AG04449 (cell line): ENCODE results near the gene RPL37A.

Source experiments
- CTCF ChIA-PET: fragments of 350-600 bp; formaldehyde crosslinking; extraction: SDS; loops from one replicate; lab custom pipeline; 2021; ENCODE audit warnings: antibody characterized with exemption; lab: Yijun Ruan, JAX
- POLR2A ChIA-PET: fragments of 400-600, 350-600 bp; formaldehyde crosslinking; extraction: SDS; loops from one replicate; lab custom pipeline; 2020; ENCODE audit warnings: antibody characterized with exemption, inconsistent platforms; lab: Yijun Ruan, JAX
- DNase-seq: peaks from one replicate; pipeline ENCODE4 v3.0.0-alpha.2; 2010; ENCODE audit warnings: low read depth, low spot score
- H3K4me3 ChIP-seq: 2 replicates; pipeline ENCODE4 v1.5.1; 2011; ENCODE audit warnings: low read depth, mild to moderate bottlenecking, control low read depth, low read length
- CTCF ChIP-seq: IDR thresholded peaks from one replicate; pipeline ENCODE4 v1.5.1; 2011; ENCODE audit warnings: mild to moderate bottlenecking, moderate library complexity, low read length, control low read depth, inconsistent platforms; ENCODE audit not compliant: insufficient read depth; ENCODE audit errors: missing control alignments

RPL37A gene

GRCh38 chr2:216498379-216499352 lies at the start of gene RPL37A:
TSS of gene RPL37A (plus strand) at chr2:216498844. CDS start at chr2:216498875, 31 bp downstream.
- peak within 1 kb of the TSS; percentile 90 for H3K4me3 ChIP-seq
- ChIA-PET CTCF (interaction anchor here (2.0 to 2.7 kb wide), 2 partner anchors 276 to 389 kb away, joined by 11 to 16 read pairs; partner anchors contain the start of gene XRCC5), POLR2A (interaction anchor here (0.7 to 2.2 kb wide), 9 partner anchors 9 to 384 kb away, joined by 3 to 13 read pairs (median 5); no protein-coding TSS in a partner anchor)
- TF ChIP-seq CTCF = no peak
- DNase-seq = peak; percentile 64

GRCh38 chr2:216450346-216450745 lies 48.3 kb upstream of the RPL37A start:
- CTCF ChIA-PET = interaction anchor here (1.7 kb wide), 1 partner anchor 336 kb away, joined by 4 read pairs; no protein-coding TSS in a partner anchor
- H3K4me3 ChIP-seq = no peak overlapping the region

GRCh38 chr2:216450784-216451183 lies 47.9 kb upstream of the RPL37A start:
- ChIA-PET POLR2A (interaction anchor here (0.6 kb wide), 1 partner anchor 402 kb away, joined by 3 read pairs; no protein-coding TSS in a partner anchor), CTCF (interaction anchor here (0.7 kb wide), 1 partner anchor 13 kb away, joined by 3 read pairs; no protein-coding TSS in a partner anchor)
- no peak for TF ChIP-seq CTCF
- DNase-seq = no peak
- no peak overlapping the region for H3K4me3 ChIP-seq

More at GRCh38 chr2:216450346-216450745, 48.3 kb upstream of the RPL37A start:
- TF ChIP-seq CTCF = no peak
- DNase-seq = no peak
- POLR2A ChIA-PET = interaction anchor here (0.7 kb wide), 1 partner anchor 24 kb away, joined by 3 read pairs; no protein-coding TSS in a partner anchor

- ChIA-PET POLR2A (no interaction called here), CTCF (interaction anchor here (1.3 to 1.6 kb wide), 2 partner anchors 12 to 341 kb away, joined by 3 to 4 read pairs; no protein-coding TSS in a partner anchor)
- H3K4me3 ChIP-seq = no peak overlapping the region
- no peak for DNase-seq
- TF ChIP-seq CTCF = no peak
Observed at GRCh38 chr2:216453955-216454614, 44.6 kb upstream of the RPL37A start.

- ChIA-PET POLR2A (no interaction called here), CTCF (interaction anchor here (1.6 kb wide), 1 partner anchor 12 kb away, joined by 3 read pairs; no protein-coding TSS in a partner anchor)
- TF ChIP-seq CTCF = no peak
- no peak overlapping the region for H3K4me3 ChIP-seq
- no peak for DNase-seq
Observed at GRCh38 chr2:216463148-216463547, 35.5 kb upstream of the RPL37A start.
